ENCODE measurements around the gene VAT1L. TPM values are rescaled to one million over a fixed set of nuclear protein-coding genes. Genes with fewer than 3 reads are reported as not detected.

VAT1L gene
- total RNA-seq, 1 donor from 2014 or later: 0.32 TPM

DNA sequence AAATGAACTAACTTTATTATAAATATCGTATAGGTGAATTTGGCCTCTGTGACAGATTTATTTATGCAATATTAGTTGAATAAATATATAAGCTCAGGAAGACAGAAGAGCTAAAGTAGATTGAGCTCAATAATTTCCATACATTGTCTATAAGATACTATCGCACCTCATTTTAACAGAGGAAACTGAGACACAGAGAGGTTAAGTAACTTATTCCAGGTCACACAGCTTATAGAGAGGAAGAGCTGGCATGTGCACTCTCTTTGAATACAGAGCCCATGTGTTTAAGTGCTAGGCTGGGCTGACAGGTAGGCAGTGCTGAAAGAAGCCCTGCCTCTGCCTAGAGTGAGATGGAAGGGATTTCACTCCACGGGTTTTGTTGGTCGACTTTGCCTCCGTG, 48.4 kb downstream of the VAT1L start:
- H3K4me3 ChIP-seq: no peak overlapping the region
- H3K27ac ChIP-seq: no peak overlapping the region
- no peaks in the 10 kb centered on the region for H3K4me1 ChIP-seq
- H3K27me3 ChIP-seq: no peaks in the 10 kb centered on the region
- H3K9me3 ChIP-seq: no peaks in the 10 kb centered on the region
- intact Hi-C loops (cut with DNase I): no loop called here
- DNase-seq: no peak
- TF ChIP-seq, protein P1, sequence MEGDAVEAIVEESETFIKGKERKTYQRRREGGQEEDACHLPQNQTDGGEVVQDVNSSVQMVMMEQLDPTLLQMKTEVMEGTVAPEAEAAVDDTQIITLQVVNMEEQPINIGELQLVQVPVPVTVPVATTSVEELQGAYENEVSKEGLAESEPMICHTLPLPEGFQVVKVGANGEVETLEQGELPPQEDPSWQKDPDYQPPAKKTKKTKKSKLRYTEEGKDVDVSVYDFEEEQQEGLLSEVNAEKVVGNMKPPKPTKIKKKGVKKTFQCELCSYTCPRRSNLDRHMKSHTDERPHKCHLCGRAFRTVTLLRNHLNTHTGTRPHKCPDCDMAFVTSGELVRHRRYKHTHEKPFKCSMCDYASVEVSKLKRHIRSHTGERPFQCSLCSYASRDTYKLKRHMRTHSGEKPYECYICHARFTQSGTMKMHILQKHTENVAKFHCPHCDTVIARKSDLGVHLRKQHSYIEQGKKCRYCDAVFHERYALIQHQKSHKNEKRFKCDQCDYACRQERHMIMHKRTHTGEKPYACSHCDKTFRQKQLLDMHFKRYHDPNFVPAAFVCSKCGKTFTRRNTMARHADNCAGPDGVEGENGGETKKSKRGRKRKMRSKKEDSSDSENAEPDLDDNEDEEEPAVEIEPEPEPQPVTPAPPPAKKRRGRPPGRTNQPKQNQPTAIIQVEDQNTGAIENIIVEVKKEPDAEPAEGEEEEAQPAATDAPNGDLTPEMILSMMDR (IDR thresholded peaks at IDR 0.05): no peak
- ATAC-seq: no peak
- H3K36me3 ChIP-seq: no peaks in the 10 kb centered on the region

DNA sequence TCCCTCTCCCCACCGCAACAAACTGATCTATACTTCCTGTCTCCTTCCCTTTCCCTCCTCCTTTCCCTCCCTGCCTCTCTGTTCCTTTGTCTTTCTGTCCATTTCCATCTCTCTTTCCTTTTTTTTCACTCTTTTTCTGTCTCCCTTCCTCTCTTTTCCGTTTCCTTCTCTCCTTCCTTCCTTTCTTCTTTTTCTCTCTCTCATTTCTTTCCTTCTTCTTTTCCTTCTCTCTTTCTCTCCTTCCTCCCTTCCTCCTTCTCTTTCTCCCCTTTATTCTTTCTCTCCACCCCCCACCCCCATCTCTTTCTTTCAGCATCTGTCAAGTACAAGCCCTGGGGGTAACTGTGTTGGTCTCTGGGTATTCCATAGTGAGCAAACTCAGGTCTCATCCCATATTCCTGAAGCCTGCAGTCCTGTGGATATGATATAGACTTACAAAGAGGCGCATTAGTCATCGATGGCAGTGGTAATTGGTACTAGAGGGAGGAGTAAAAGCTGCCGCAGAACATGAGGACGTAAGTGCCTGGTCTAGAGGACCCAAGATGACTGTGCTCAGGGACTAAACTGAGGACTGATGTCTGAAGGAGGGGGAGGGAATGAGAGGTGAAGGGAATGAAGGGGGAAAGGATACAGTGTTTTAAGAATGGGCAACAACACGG, 50.4 kb downstream of the VAT1L start:
- Histone ChIP-seq H3K36me3 (no peaks in the 10 kb centered on the region), H3K4me1 (no peaks in the 10 kb centered on the region), H3K9me3 (no peaks in the 10 kb centered on the region), H3K27me3 (no peaks in the 10 kb centered on the region), H3K4me3 (no peak overlapping the region), H3K27ac (no peak overlapping the region)
- DNase-seq (no peak), ATAC-seq (no peak)
- intact Hi-C loops (cut with DNase I): no loop called here
- TF ChIP-seq, protein P1 (IDR thresholded peaks at IDR 0.05): no peak

DNA sequence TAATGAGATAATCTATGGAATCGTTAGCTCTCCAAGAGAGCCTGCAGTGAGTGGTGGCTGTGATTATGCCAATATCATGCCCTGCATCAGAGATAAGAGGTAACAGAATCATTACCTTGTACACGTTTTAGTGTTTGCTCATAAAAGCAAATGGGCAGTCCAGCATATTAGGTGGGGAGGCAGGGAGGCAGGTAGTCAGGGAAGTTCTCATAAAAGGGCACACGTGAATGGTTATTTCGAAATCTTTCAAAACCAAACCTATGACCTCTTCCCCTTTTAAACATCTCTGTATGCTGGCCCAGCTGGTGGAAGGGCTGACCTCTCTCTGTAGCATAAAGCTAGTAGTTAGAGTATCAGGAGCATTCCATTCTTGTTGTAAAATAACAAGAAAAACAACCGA, 51.7 kb downstream of the VAT1L start:
- Histone ChIP-seq H3K27ac (no peak overlapping the region), H3K9me3 (no peaks in the 10 kb centered on the region), H3K36me3 (no peaks in the 10 kb centered on the region), H3K4me1 (no peaks in the 10 kb centered on the region), H3K4me3 (no peak overlapping the region), H3K27me3 (no peaks in the 10 kb centered on the region)
- no peak for DNase-seq
- no peak for ATAC-seq
- intact Hi-C loops (cut with DNase I): no loop called here
- TF ChIP-seq, protein P1 (IDR thresholded peaks at IDR 0.05): no peak

DNA sequence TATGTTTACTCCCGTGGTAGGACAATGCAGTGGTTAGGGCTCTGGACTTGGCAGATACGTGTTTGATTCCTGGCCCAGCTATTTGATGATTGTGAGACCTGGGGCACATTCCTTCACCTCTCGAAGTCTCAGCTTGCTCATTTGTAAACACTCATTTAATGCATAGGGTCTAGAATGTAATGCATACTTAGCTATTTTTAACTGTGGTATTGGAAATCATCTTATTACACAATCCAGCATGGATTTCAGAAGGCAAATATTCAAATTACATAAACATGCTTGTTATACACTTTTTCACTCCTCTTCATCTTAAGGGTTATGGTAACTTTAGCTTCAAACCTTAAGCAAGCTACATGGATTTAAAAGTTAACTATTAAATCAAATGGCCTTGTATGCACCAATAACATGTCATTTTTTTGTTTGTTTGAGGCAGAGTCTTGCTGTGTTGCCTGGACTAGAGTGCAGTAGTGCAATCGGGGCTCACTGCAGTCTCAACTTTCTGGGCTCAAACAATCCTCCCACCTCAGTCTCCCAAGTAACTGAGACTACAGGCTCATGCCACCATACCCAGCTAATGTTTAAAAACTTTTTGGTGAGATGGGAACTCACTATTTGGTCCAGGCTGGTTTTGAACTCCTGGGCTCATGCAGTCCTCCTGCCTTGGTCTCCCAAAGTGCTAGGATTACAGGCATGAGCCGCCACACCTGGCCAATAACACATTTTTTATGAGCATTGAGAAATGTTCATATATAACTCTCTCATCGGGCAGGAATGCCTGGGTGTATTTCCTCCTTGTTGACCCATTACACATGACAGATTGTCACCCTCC, 52.5 kb downstream of the VAT1L start:
- DNase-seq (no peak), ATAC-seq (no peak)
- TF ChIP-seq, protein P1 (IDR thresholded peaks at IDR 0.05): no peak
- Histone ChIP-seq H3K36me3 (no peaks in the 10 kb centered on the region), H3K27me3 (no peaks in the 10 kb centered on the region), H3K9me3 (no peaks in the 10 kb centered on the region), H3K4me1 (no peaks in the 10 kb centered on the region), H3K4me3 (no peak overlapping the region), H3K27ac (no peak overlapping the region)
- intact Hi-C loops (cut with DNase I): no loop called here

DNA sequence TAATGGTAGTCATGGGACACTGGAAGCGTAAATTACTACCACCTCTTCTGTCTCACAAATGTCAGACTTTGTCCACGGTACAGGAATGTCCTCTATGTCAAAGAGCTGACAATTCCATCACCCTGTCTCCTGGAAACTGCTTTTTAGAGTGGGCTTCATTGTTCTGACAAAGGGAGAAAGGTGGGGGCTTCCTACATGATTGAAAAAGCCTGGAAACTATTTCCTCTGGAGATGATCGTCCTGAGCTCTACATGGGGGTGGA, 53.1 kb downstream of the VAT1L start:
- Histone ChIP-seq H3K4me1 (no peaks in the 10 kb centered on the region), H3K4me3 (no peak overlapping the region), H3K9me3 (no peaks in the 10 kb centered on the region), H3K27ac (no peak overlapping the region), H3K36me3 (no peaks in the 10 kb centered on the region), H3K27me3 (no peaks in the 10 kb centered on the region)
- ATAC-seq (no peak), DNase-seq (no peak)
- intact Hi-C loops (cut with DNase I): no loop called here
- TF ChIP-seq, protein P1 (IDR thresholded peaks at IDR 0.05): no peak
